ENCODE measurements around the gene HNRNPU.
A peak's percentile ranks its signal among the peaks of the same experiment; 100 is the strongest.

The HNRNPU gene

GRCh38 chr1:244897476-244898254, 33.3 kb upstream of the HNRNPU start:
- no peak overlapping the region for H2AK5ac ChIP-seq (ENCODE audit: low read length, severe bottlenecking)
- no peak for DNase-seq

DNA sequence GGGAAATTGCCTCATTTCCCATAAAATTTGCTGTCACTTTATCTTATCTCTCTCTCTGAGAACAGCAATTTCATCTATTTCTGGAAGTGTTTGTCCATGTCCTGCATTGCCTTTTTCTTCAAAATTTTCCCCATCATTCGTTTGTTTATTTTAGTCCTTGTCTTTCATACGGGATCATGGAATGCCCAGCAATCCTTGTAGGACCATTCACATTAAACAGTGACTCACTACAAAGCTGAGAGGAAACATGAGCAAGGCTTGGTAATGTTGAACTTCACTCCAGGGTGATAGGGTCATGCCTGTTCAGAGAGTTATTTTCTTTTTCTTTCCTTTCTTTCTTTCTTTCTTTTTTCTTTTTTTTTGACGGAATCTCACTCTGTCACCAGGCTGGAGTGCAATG, 32.2 kb upstream of the HNRNPU start:
- Histone ChIP-seq H3K36me3 (ENCODE audit: control insufficient read depth in 1 of 2, insufficient read depth in 2 of 2, low read depth in 1 of 2, low read length in 2 of 2) (no peaks in the 10 kb centered on the region), H3K18ac (ENCODE audit: low read depth in 1 of 2, low read length in 2 of 2) (no peak overlapping the region), H2BK120ac (ENCODE audit: low read depth, low read length) (no peak overlapping the region), H3K23ac (ENCODE audit: low read length in 2 of 2) (no peak overlapping the region), H2AFZ (ENCODE audit: low read depth, low read length) (no peak overlapping the region), H3K27me3 (ENCODE audit: control insufficient read depth in 1 of 2, insufficient read depth in 1 of 2, low read length in 2 of 2) (no peaks in the 10 kb centered on the region), H2BK12ac (ENCODE audit: low read length in 2 of 2) (no peak overlapping the region), H3K79me1 (replicated peaks; ENCODE audit: low read length, poor library complexity, severe bottlenecking) (no peaks in the 10 kb centered on the region), H3K4me2 (ENCODE audit: low read length, poor library complexity, severe bottlenecking) (no peak overlapping the region), H3K9me3 (ENCODE audit: control insufficient read depth, low read length) (no peaks in the 10 kb centered on the region), H3K27ac (ENCODE audit: low read length, poor library complexity, severe bottlenecking) (no peak overlapping the region), H3K4ac (ENCODE audit: low read depth in 1 of 2, low read length in 2 of 2) (no peak overlapping the region), H4K8ac (ENCODE audit: low read length) (no peak overlapping the region), H3K4me1 (ENCODE audit: control insufficient read depth, insufficient read depth, low read depth, low read length) (peaks cover 12% of the 10 kb centered on the region), H3K4me3 (ENCODE audit: insufficient read depth in 1 of 2, low read depth in 1 of 2, low read length in 2 of 2) (no peak overlapping the region), H2BK5ac (ENCODE audit: low read depth, low read length, poor library complexity, severe bottlenecking) (no peak overlapping the region), H2BK15ac (ENCODE audit: low read depth, poor library complexity, severe bottlenecking) (no peak overlapping the region), H3K14ac (ENCODE audit: low read length in 2 of 2) (no peak overlapping the region), H2AK5ac (ENCODE audit: low read length, severe bottlenecking) (no peak overlapping the region), H3K9ac (ENCODE audit: low read length) (no peak overlapping the region), H4K91ac (ENCODE audit: low read length) (no peak overlapping the region)
- WGBS = 29% methylated on average over 2 of the region's 3 CpGs
- DNase-seq = peak; percentile 90

More at GRCh38 chr1:244897476-244898254, 33.3 kb upstream of the HNRNPU start:
- Histone ChIP-seq H3K18ac (ENCODE audit: low read depth in 1 of 2, low read length in 2 of 2) (no peak overlapping the region), H3K27me3 (ENCODE audit: control insufficient read depth in 1 of 2, insufficient read depth in 1 of 2, low read length in 2 of 2) (no peaks in the 10 kb centered on the region), H2BK5ac (ENCODE audit: low read depth, low read length, poor library complexity, severe bottlenecking) (no peak overlapping the region), H2BK120ac (ENCODE audit: low read depth, low read length) (no peak overlapping the region), H4K91ac (ENCODE audit: low read length) (no peak overlapping the region), H2BK15ac (ENCODE audit: low read depth, poor library complexity, severe bottlenecking) (peak overlapping the region; percentile 70), H3K27ac (ENCODE audit: low read length, poor library complexity, severe bottlenecking) (no peak overlapping the region), H3K4me3 (ENCODE audit: insufficient read depth in 1 of 2, low read depth in 1 of 2, low read length in 2 of 2) (no peak overlapping the region), H3K4me2 (ENCODE audit: low read length, poor library complexity, severe bottlenecking) (no peak overlapping the region), H3K9me3 (ENCODE audit: control insufficient read depth, low read length) (no peaks in the 10 kb centered on the region), H3K23ac (ENCODE audit: low read length in 2 of 2) (no peak overlapping the region), H3K4ac (ENCODE audit: low read depth in 1 of 2, low read length in 2 of 2) (peak overlapping the region in 1 of 2 experiments; percentile 68), H2AFZ (ENCODE audit: low read depth, low read length) (no peak overlapping the region), H3K36me3 (ENCODE audit: control insufficient read depth in 1 of 2, insufficient read depth in 2 of 2, low read depth in 1 of 2, low read length in 2 of 2) (no peaks in the 10 kb centered on the region), H2BK12ac (ENCODE audit: low read length in 2 of 2) (peak overlapping the region in 1 of 2 experiments; percentile 57), H3K14ac (ENCODE audit: low read length in 2 of 2) (no peak overlapping the region), H3K79me1 (replicated peaks; ENCODE audit: low read length, poor library complexity, severe bottlenecking) (no peaks in the 10 kb centered on the region), H4K8ac (ENCODE audit: low read length) (no peak overlapping the region), H3K4me1 (ENCODE audit: control insufficient read depth, insufficient read depth, low read depth, low read length) (peaks cover 9% of the 10 kb centered on the region), H3K9ac (ENCODE audit: low read length) (no peak overlapping the region)
- 91% methylated on average over 14 of the region's 15 CpGs for WGBS

DNA sequence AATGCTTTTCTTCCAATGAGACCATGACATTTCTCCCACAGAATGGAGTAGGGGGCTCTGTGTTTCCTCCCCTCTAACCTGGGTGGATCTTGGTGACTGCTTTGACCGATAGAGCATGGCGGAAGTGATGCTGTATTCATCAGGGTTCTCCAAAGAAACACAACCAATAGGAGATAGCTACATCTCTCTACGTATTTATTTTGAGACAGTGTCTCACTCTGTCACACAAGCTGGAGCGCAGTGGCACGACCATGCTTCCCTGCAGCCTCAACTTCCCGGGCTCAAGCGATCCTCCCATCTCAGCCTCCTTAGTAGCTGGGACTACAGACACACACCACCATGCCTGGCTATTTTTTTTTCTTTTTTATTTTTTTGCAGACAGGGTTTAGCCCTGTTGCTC, 29.5 kb upstream of the HNRNPU start:
- no peak overlapping the region for H2BK12ac ChIP-seq (ENCODE audit: low read length in 2 of 2)
- no peak overlapping the region for H2AFZ ChIP-seq (ENCODE audit: low read depth, low read length)
- H3K36me3 ChIP-seq (ENCODE audit: control insufficient read depth in 1 of 2, insufficient read depth in 2 of 2, low read depth in 1 of 2, low read length in 2 of 2) = no peaks in the 10 kb centered on the region
- no peaks in the 10 kb centered on the region for H3K79me1 ChIP-seq (replicated peaks; ENCODE audit: low read length, poor library complexity, severe bottlenecking)
- no peak overlapping the region for H3K4me3 ChIP-seq (ENCODE audit: insufficient read depth in 1 of 2, low read depth in 1 of 2, low read length in 2 of 2)
- H4K91ac ChIP-seq (ENCODE audit: low read length) = no peak overlapping the region
- H3K9me3 ChIP-seq (ENCODE audit: control insufficient read depth, low read length) = no peaks in the 10 kb centered on the region
- no peaks in the 10 kb centered on the region for H3K27me3 ChIP-seq (ENCODE audit: control insufficient read depth in 1 of 2, insufficient read depth in 1 of 2, low read length in 2 of 2)
- H3K27ac ChIP-seq (ENCODE audit: low read length, poor library complexity, severe bottlenecking) = no peak overlapping the region
- no peak overlapping the region for H4K8ac ChIP-seq (ENCODE audit: low read length)
- peak overlapping the region in 1 of 2 experiments; percentile 28 for H3K4ac ChIP-seq (ENCODE audit: low read depth in 1 of 2, low read length in 2 of 2)
- H2AK5ac ChIP-seq (ENCODE audit: low read length, severe bottlenecking) = no peak overlapping the region
- peaks cover 6% of the 10 kb centered on the region for H3K4me1 ChIP-seq (ENCODE audit: control insufficient read depth, insufficient read depth, low read depth, low read length)
- no peak overlapping the region for H2BK15ac ChIP-seq (ENCODE audit: low read depth, poor library complexity, severe bottlenecking)
- DNase-seq = no peak
- no peak overlapping the region for H2BK5ac ChIP-seq (ENCODE audit: low read depth, low read length, poor library complexity, severe bottlenecking)
- H3K14ac ChIP-seq (ENCODE audit: low read length in 2 of 2) = peak overlapping the region in 1 of 2 experiments; percentile 41
- no peak overlapping the region for H2BK120ac ChIP-seq (ENCODE audit: low read depth, low read length)
- no peak overlapping the region for H3K9ac ChIP-seq (ENCODE audit: low read length)
- H3K18ac ChIP-seq (ENCODE audit: low read depth in 1 of 2, low read length in 2 of 2) = no peak overlapping the region
- 91% methylated on average over 7 of the region's 7 CpGs for WGBS
- H3K4me2 ChIP-seq (ENCODE audit: low read length, poor library complexity, severe bottlenecking) = no peak overlapping the region
- H3K23ac ChIP-seq (ENCODE audit: low read length in 2 of 2) = no peak overlapping the region

DNA sequence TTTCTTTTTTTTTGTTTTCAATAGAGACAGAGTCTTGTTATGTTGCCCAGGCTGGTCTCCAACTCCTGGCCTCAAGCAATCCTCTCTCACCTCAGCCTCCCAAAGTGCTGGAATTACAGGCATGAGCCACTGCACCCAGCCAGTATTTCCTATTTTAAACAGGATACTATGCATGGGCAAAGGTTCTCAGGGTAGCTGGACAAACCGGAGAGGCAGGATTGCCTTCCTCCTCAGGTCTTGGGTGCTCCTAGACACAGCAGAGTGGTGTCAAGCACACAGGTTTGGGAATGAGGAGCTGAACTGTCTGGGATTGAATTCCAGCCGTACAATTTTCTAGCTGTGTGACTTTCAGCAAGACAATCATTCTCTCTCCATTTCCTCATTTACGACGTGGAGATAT, 22.9 kb upstream of the HNRNPU start:
- no peaks in the 10 kb centered on the region for H3K9me3 ChIP-seq (ENCODE audit: control insufficient read depth, low read length)
- no peak overlapping the region for H4K91ac ChIP-seq (ENCODE audit: low read length)
- no peak overlapping the region for H3K9ac ChIP-seq (ENCODE audit: low read length)
- no peak overlapping the region for H3K14ac ChIP-seq (ENCODE audit: low read length in 2 of 2)
- no peak overlapping the region for H3K23ac ChIP-seq (ENCODE audit: low read length in 2 of 2)
- no peaks in the 10 kb centered on the region for H3K79me1 ChIP-seq (replicated peaks; ENCODE audit: low read length, poor library complexity, severe bottlenecking)
- H2AK5ac ChIP-seq (ENCODE audit: low read length, severe bottlenecking) = no peak overlapping the region
- no peaks in the 10 kb centered on the region for H3K36me3 ChIP-seq (ENCODE audit: control insufficient read depth in 1 of 2, insufficient read depth in 2 of 2, low read depth in 1 of 2, low read length in 2 of 2)
- no peak overlapping the region for H2BK12ac ChIP-seq (ENCODE audit: low read length in 2 of 2)
- no peak overlapping the region for H3K4me2 ChIP-seq (ENCODE audit: low read length, poor library complexity, severe bottlenecking)
- H3K27me3 ChIP-seq (ENCODE audit: control insufficient read depth in 1 of 2, insufficient read depth in 1 of 2, low read length in 2 of 2) = no peaks in the 10 kb centered on the region
- no peak overlapping the region for H3K4me3 ChIP-seq (ENCODE audit: insufficient read depth in 1 of 2, low read depth in 1 of 2, low read length in 2 of 2)
- no peak overlapping the region for H2AFZ ChIP-seq (ENCODE audit: low read depth, low read length)
- H2BK120ac ChIP-seq (ENCODE audit: low read depth, low read length) = no peak overlapping the region
- DNase-seq = no peak
- H3K27ac ChIP-seq (ENCODE audit: low read length, poor library complexity, severe bottlenecking) = no peak overlapping the region
- no peak overlapping the region for H2BK15ac ChIP-seq (ENCODE audit: low read depth, poor library complexity, severe bottlenecking)
- 98% methylated on average over 3 of the region's 4 CpGs for WGBS
- no peak overlapping the region for H3K4ac ChIP-seq (ENCODE audit: low read depth in 1 of 2, low read length in 2 of 2)
- H3K18ac ChIP-seq (ENCODE audit: low read depth in 1 of 2, low read length in 2 of 2) = no peak overlapping the region
- no peaks in the 10 kb centered on the region for H3K4me1 ChIP-seq (ENCODE audit: control insufficient read depth, insufficient read depth, low read depth, low read length)
- no peak overlapping the region for H4K8ac ChIP-seq (ENCODE audit: low read length)
- H2BK5ac ChIP-seq (ENCODE audit: low read depth, low read length, poor library complexity, severe bottlenecking) = no peak overlapping the region

All from mesenchymal stem cell (in vitro differentiated cells and primary cell).